DMS 273 (cell line): ENCODE measurements around the gene TSPAN9.

ENCODE experiments used
- DNase-seq: peaks from one replicate; lab custom pipeline; 2025; ENCODE audit not compliant: unreplicated experiment; lab: John Stamatoyannopoulos, UW

The TSPAN9 gene

DNA sequence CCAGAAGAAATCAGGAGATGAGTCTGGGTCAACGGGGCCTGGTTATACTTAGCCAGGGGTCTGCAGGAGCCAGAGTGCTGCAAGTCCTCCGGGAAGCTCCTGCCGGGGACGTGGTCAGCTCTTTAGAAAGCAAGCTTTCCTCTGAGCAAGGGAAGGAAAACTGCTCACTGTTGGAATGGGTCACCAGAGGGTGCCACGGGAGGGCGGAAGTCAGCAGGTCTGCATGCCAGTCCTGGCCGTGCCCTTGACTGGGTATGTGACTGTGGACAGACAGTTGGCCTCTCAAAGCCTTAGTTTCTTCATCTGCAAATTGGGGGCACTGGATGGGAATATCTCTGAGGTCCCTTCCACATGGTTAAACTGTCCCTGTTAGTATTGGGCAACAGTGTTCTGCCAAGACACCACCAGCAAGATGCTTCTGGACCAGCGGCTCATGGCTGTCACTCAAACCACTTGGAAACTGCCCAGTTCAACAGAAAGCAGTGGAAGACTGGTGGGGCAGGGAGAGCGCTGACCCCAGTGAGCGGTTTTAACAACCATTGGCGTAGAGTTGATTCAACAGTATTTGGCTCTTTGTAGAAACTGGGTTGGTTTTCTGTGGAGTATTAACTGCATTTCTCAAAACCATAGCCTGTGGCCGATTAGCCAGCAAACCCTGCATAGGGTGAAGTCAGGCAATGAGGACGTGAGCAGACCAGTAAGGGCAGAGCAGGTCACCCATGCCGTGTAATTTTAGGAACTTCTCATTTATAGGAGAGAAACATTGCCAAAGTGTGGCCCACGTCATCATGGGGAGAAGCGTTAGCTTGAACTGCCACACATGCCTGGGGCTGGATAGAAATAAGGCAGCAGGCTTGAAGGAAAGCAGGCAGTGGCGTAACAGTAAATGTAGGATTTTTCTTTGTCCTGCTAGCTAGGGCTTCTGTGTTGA, 249.9 kb downstream of the TSPAN9 start:
- DNase-seq: no peak

DNA sequence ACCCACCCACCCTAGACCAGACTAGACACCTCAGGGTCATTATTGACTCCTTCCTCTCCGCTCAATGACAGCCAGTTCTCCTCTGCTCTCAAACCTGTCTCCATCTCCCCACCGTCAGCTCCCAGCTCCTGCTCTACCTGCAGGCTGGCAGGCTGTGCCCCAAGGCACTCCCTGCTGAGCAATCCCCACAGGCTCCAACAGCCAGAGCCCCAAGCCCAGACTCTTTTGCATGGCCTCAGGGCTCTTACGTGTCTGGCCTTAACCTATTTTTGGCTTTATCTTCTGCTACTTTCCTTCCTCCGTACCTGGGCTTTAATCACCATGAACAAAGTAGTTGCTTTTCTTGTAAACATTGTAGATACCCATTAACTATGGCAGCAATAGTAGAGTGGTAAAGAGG, 250.9 kb downstream of the TSPAN9 start:
- DNase-seq: no peak

DNA sequence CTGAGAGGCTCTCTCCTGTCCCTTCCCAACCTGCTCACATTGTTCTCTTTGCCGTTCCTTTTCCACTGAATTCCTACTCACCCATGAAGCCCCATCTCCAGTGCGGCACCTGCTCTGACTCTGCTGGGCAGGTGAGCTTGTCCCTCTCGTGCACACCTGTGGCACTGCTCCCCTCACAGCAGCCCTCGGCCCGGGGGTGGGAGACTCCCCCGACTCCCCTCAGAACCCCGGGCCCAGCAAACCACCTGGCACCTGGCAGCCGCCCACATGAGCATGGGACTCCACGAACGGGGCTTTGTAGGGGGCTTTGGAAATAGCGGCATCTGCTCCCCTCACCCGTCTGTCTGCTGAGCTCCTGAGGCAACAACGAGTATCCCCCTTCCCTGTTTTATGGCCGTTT, 251.4 kb downstream of the TSPAN9 start:
- DNase-seq: no peak

DNA sequence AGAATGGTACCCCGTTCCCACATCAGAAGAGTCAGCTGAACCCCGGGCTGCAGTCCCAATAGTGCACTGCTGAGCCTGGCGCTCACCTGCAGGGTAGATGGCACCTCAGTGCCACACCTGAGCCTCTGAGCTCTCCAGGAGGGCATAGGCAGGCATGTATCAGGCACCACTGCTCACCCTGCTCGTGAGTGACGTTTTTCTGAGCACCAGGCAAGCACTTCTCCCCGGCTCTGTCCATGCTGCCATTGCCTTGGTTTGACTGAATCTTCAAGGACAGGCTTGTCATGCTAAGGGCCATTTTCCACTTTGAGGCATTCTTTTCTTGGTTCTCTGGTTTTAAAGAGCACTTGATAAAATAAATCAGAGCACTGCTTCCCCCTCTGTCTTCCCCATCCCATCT, 252.2 kb downstream of the TSPAN9 start:
- no peak for DNase-seq

DNA sequence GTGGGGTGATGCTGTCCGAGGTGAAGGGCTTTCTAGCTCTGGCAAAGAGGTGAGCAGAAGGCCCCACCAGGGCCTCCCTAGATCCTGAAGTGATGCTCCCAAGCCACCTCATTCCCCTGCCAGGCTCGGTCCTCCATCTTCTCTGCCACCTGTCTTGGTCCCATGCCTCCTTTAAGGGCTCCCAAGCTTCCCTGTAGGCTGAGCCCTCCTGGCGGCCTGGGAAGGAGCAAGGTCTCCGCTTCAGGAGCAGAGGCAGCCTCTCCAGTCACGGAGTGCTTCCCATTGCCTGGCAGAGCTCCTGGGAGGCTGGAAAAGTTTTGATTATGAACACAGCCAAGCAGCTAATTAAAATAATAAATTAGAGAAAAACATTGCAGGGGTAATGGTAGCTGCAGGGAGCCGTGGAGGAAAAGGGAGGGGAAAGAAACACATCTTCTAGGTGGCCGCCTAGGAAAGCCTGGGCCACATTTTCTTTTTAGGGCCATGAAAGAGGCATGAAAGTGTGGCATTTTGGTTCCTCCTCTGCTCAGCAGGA, 253.9 kb downstream of the TSPAN9 start:
- no peak for DNase-seq

DNA sequence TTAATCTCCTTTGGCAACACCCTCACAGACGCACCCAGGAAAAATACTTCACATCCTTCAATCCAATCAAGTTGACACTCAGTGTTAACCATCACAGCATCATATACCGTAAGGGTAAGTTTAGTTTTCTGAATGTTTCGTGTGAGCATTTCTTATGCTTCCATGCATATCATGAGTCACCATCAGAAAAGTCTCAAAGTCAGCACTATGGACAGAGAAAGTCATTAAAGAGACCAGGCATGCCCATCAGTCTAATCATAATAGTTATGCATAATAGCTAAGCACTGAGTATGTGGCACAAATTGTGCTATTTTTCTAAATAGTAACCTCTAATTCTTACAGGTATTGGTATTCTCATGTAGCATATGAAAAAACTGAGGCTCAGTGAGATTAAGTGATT, 255.0 kb downstream of the TSPAN9 start:
- no peak for DNase-seq

DNA sequence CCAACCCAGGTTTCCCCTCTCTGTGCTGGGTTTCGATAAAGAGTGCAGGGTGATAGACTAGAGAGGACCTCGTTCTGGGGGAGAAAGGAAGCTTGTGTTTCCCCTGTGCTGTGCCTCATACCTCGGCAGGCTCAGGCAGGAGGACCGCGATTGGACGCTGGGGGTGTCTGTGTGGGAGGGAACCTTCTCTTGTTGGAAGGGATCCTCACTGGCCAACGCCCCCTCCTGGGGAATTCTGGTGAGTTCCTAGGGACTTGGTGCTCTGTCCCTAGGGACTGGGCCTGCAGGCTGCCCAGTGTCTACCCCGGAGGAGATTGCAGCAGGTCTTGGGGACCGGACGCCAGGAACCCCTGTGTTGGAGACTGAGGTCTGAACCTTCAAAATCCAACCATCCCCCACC, 256.4 kb downstream of the TSPAN9 start:
- DNase-seq: peak; percentile 10

DNA sequence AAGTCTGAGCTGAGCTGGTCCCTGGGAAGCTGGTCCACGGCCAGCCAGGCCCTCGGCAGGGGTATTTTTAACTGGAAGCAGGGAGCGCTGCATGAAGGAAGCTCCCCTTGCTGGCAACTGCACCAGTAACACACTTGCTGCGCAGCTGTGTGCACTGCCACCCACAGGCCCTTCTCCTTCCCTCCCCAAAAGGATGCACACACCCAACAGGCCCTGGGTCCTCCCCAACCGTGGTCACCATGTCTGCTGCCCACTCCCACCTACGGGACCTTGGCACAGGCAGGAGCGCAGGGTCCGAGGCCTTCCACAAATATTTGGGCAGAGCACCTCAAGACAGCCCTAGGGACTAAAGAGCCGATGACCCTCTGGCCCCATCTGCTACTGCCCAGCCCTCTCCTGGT, 256.8 kb downstream of the TSPAN9 start:
- DNase-seq: no peak

DNA sequence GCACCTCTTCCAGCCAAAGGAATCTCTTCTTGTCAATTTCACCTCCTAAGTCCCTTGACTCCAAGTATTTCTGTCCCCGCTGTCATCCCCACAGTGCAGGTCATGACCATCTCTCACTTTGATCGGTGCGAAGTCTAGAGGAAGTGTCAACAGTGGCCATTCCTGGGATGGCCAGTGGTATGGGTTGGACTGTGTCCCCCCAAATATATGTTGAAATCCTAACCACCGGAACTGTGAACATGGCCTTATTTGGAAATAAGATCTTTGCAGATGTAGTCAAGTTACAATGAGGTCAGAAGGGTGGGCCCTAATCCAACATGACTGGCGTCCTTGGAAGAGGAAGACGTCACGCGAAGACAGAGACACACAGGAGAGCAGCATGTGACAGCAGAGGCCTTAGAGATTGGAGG, 257.9 kb downstream of the TSPAN9 start:
- no peak for DNase-seq
